Measurements from ENCODE around the gene NFIA. TPM values are rescaled to one million over a fixed set of nuclear protein-coding genes. Genes with fewer than 3 reads are reported as not detected.

The NFIA gene
- total and polyA plus RNA-seq, 9 of the 15 experiments (the other 6 are each of a cell fraction or from before 2014, with no cell fraction given) = 5.3 to 24.9 (median 9.8) TPM

DNA sequence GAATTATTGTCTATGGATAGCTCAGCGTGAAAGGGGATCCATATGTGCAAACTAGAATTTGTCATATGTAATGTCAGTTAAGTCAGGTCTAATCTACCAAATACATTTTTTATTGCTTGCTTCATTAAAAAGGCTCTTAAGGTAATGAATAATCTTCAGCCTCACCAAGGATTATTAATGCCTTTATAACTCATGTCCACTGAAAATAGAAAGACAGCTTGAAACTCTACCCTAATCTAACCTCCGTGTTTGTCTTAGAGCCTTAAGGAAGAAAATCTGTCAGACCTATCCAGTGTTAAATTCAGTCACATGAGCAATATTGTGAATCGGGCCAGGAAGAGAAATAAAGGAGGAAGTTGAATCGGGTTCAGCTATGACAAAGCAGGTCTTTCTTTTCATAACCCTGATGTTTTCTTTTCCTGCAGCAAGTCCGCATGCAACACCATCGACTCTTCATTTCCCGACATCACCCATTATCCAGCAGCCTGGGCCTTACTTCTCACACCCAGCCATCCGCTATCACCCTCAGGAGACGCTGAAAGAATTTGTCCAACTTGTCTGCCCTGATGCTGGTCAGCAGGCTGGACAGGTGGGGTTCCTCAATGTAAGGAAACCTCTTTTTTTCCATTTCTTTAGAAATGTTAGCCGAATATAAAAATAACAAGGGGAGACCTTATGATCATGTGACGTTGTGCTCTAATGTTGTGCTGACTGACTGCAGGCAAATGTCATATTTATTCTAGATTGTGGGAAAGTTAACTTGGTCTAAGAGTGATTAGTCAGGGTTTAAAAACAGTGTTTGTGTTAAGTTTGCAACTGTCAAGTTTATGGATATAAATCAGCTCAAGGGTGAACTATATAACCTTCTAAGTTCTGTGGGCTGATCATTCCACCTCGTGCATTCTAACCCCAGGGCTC lies 321.6 kb downstream of the NFIA start:
- TF ChIP-seq ELF2 (CRISPR knock-in tag; IDR thresholded peaks at IDR 0.05) (no peak), MEIS2 (IDR thresholded peaks at IDR 0.05; ENCODE audit: partially characterized antibody) (peak; percentile 22), RCOR1 (IDR thresholded peaks at IDR 0.05; ENCODE audit: borderline replicate concordance in 1 of 2, low read depth in 2 of 2, low read length in 2 of 2) (peak in 1 of 2 experiments; percentile 74; a peak in 1 of 4 replicates), SMARCA5 (IDR thresholded peaks at IDR 0.05) (no peak), ZNF57 (CRISPR knock-in tag; IDR thresholded peaks at IDR 0.05) (no peak), KLF1 (tag; IDR thresholded peaks at IDR 0.05) (no peak), HDAC1 (IDR thresholded peaks at IDR 0.05) (peak in 1 of 2 experiments; percentile 13; a peak in 1 of 4 replicates), PHF21A (IDR thresholded peaks at IDR 0.05; ENCODE audit: borderline replicate concordance, low read depth) (peak; percentile 82; the same call in 1 of the 2 replicates), SMAD4 (CRISPR knock-in tag; conservative IDR thresholded peaks at IDR 0.05) (no peak), CREB1 (IDR thresholded peaks at IDR 0.05) (no peak), CREB1 (CRISPR knock-in tag; IDR thresholded peaks at IDR 0.05) (no peak), HMG20B (CRISPR knock-in tag; IDR thresholded peaks at IDR 0.05) (no peak), KDM1A (IDR thresholded peaks at IDR 0.05) (peak in 1 of 2 experiments; percentile 8; a peak in 1 of 4 replicates)
- TF ChIP-seq, protein P1, sequence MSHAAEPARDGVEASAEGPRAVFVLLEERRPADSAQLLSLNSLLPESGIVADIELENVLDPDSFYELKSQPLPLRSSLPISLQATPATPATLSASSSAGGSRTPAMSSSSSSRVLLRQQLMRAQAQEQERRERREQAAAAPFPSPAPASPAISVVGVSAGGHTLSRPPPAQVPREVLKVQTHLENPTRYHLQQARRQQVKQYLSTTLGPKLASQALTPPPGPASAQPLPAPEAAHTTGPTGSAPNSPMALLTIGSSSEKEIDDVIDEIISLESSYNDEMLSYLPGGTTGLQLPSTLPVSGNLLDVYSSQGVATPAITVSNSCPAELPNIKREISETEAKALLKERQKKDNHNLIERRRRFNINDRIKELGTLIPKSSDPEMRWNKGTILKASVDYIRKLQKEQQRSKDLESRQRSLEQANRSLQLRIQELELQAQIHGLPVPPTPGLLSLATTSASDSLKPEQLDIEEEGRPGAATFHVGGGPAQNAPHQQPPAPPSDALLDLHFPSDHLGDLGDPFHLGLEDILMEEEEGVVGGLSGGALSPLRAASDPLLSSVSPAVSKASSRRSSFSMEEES (CRISPR knock-in tag; IDR thresholded peaks at IDR 0.05) = peak; percentile 70
- TF ChIP-seq, protein P2, sequence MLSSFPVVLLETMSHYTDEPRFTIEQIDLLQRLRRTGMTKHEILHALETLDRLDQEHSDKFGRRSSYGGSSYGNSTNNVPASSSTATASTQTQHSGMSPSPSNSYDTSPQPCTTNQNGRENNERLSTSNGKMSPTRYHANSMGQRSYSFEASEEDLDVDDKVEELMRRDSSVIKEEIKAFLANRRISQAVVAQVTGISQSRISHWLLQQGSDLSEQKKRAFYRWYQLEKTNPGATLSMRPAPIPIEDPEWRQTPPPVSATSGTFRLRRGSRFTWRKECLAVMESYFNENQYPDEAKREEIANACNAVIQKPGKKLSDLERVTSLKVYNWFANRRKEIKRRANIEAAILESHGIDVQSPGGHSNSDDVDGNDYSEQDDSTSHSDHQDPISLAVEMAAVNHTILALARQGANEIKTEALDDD (IDR thresholded peaks at IDR 0.05) = peak; percentile 66
- TF ChIP-seq, protein P3, sequence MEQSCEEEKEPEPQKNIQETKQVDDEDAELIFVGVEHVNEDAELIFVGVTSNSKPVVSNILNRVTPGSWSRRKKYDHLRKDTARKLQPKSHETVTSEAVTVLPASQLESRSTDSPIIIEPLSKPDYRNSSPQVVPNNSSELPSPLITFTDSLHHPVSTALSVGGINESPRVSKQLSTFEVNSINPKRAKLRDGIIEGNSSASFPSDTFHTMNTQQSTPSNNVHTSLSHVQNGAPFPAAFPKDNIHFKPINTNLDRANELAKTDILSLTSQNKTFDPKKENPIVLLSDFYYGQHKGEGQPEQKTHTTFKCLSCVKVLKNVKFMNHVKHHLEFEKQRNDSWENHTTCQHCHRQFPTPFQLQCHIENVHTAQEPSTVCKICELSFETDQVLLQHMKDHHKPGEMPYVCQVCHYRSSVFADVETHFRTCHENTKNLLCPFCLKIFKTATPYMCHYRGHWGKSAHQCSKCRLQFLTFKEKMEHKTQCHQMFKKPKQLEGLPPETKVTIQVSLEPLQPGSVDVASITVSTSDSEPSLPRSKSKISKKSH (CRISPR knock-in tag; IDR thresholded peaks at IDR 0.05) = no peak
- TF ChIP-seq, protein P4, sequence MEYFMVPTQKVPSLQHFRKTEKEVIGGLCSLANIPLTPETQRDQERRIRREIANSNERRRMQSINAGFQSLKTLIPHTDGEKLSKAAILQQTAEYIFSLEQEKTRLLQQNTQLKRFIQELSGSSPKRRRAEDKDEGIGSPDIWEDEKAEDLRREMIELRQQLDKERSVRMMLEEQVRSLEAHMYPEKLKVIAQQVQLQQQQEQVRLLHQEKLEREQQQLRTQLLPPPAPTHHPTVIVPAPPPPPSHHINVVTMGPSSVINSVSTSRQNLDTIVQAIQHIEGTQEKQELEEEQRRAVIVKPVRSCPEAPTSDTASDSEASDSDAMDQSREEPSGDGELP (CRISPR knock-in tag; IDR thresholded peaks at IDR 0.05; ENCODE audit: borderline replicate concordance) = no peak
- Histone ChIP-seq H2AFZ (ENCODE audit: low read depth, low read length) (no peak overlapping the region), H3K79me2 (ENCODE audit: control insufficient read depth, insufficient read depth, low read length) (no peaks in the 10 kb centered on the region), H4K20me1 (replicated peaks; ENCODE audit: control insufficient read depth, insufficient read depth, low read length) (no peaks in the 10 kb centered on the region), H3K27me3 (ENCODE audit: control insufficient read depth in 2 of 2, insufficient read depth in 2 of 2, low read length in 2 of 2) (no peaks in the 10 kb centered on the region), H3K36me3 (ENCODE audit: control insufficient read depth, insufficient read depth, low read length) (peaks cover 45% of the 10 kb centered on the region), H3K4me3 (no peak overlapping the region), H3K4me1 (replicated peaks in 1 of 2; ENCODE audit: control insufficient read depth in 2 of 2, insufficient read depth in 2 of 2, low read length in 2 of 2) (peaks cover 0 to 9% of the 10 kb centered on the region in 2 experiments; a peak in 3 of 5 replicates), H3K9me3 (replicated peaks; ENCODE audit: control insufficient read depth, insufficient read depth, low read depth, low read length) (no peaks in the 10 kb centered on the region), H3K4me2 (ENCODE audit: insufficient read depth, low read length) (no peak overlapping the region), H3K9ac (ENCODE audit: insufficient read depth in 1 of 2, low read depth in 2 of 2, low read length in 2 of 2) (no peak overlapping the region), H3K9me1 (ENCODE audit: control insufficient read depth, insufficient read depth, low read length) (no peaks in the 10 kb centered on the region), H3K27ac (ENCODE audit: extremely low read depth, low read depth, low read length) (peak overlapping the region; percentile 37; the same call in 1 of the 3 replicates)
- peak; percentile 48 for FAIRE-seq
- DNase-seq (ENCODE audit: extremely low read depth in 1 of 4, low spot score in 3 of 4) = no peak
- ChIA-PET POLR2A (interaction anchor here (1.7 kb wide), 1 partner anchor 11 kb away, joined by 6 read pairs; no protein-coding TSS in a partner anchor), CTCF (ENCODE audit: low intra/inter-chr PET ratio) (no interaction called here)
- no TSS peak for BruUV-seq (replicated peaks)
- in situ Hi-C loops (cut with MboI) = no loop called here
- ATAC-seq = no peak; the same call in 1 of the 3 replicates
- 57% methylated on average over 9 of the region's 12 CpGs for WGBS (ENCODE audit: insufficient coverage, low coverage, missing lambda C conversion rate)
- intact Hi-C loops (cut with micrococcal nuclease) = no loop called here
